HCT116 (cell line): ENCODE measurements around the gene CLEC4M.

Experiments
- CTCF ChIP-seq, 3 experiments: fragments of 200-600 bp in 1 of 3; sonication (generic) in 1 of 3; IDR thresholded peaks in 2 of 3; conservative IDR thresholded peaks in 1 of 3; 2 replicates each; pipeline ENCODE4 v1.5.1; 2012 to 2017; ENCODE audit warnings: low read depth in 2 of 3, low read length in 2 of 3, antibody characterized with exemption in 1 of 3, borderline replicate concordance in 1 of 3, control low read depth in 1 of 3, mild to moderate bottlenecking in 1 of 3, mixed read lengths in 1 of 3, mixed run types in 1 of 3, moderate library complexity in 1 of 3; ENCODE audit not compliant: insufficient read depth in 1 of 3
- EZH2 ChIP-seq: fragments of 200-600 bp; sonication (generic); IDR thresholded peaks from 2 replicates; pipeline ENCODE4 v1.6.1; 2017; ENCODE audit warnings: antibody characterized with exemption, mixed run types
- FOSL1 ChIP-seq: IDR thresholded peaks from 2 replicates; pipeline ENCODE4 v1.6.1; 2012; ENCODE audit warnings: low read depth
- POLR2A ChIP-seq: IDR thresholded peaks from 2 replicates; pipeline ENCODE4 v1.7.0; 2011; ENCODE audit warnings: borderline replicate concordance; ENCODE audit not compliant: insufficient read depth, insufficient read length; ENCODE audit errors: extremely low read depth
- POLR2AphosphoS5 ChIP-seq: IDR thresholded peaks from 2 replicates; pipeline ENCODE4 v1.6.1; 2011; ENCODE audit warnings: mild to moderate bottlenecking, low read depth, low read length, moderate library complexity
- RAD21 ChIP-seq: IDR thresholded peaks from 2 replicates; pipeline ENCODE4 v1.6.1; 2012; ENCODE audit warnings: low read depth, mild to moderate bottlenecking
- TCF7L2 ChIP-seq: IDR thresholded peaks from 2 replicates; pipeline ENCODE4 v1.7.0; 2011; ENCODE audit warnings: borderline replicate concordance, inconsistent platforms; ENCODE audit not compliant: insufficient read depth, insufficient read length; ENCODE audit errors: extremely low read depth
- ZFX ChIP-seq: fragments of 450-650 bp; IDR thresholded peaks from 2 replicates; pipeline ENCODE4 v1.6.1; 2017
- ZNF274 ChIP-seq: fragments of 200-500 bp; sonication (Bioruptor generic); IDR thresholded peaks from 2 replicates; pipeline ENCODE4 v1.6.1; 2014; ENCODE audit warnings: mild to moderate bottlenecking, low read depth, low read length, inconsistent platforms
- TF ChIP-seq, protein P1 (sequence below): IDR thresholded peaks from 2 replicates; pipeline ENCODE4 v1.6.1; 2012

GRCh38 chr19:7718668-7719067 lies 44.4 kb upstream of the CLEC4M start:
- no peak for TF ChIP-seq POLR2AphosphoS5
- no peak for TF ChIP-seq CTCF (IDR thresholded peaks at IDR 0.05 in 2 of 3, conservative IDR thresholded peaks at IDR 0.05 in 1 of 3; ENCODE audit: borderline replicate concordance in 1 of 3, insufficient read depth in 1 of 3, low read depth in 2 of 3, low read length in 2 of 3)
- TF ChIP-seq EZH2, result no peak
- TF ChIP-seq ZNF274, result no peak
- no peak for TF ChIP-seq TCF7L2
- TF ChIP-seq ZFX, result no peak
- no peak for TF ChIP-seq RAD21
- TF ChIP-seq, protein P1, sequence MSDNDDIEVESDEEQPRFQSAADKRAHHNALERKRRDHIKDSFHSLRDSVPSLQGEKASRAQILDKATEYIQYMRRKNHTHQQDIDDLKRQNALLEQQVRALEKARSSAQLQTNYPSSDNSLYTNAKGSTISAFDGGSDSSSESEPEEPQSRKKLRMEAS, result no peak
- no peak for TF ChIP-seq POLR2A
- no peak for TF ChIP-seq FOSL1
